ENCODE results near the gene DDX19B. TPM values are rescaled to one million over a fixed set of nuclear protein-coding genes. Genes with fewer than 3 reads are reported as not detected.

The DDX19B gene
- polyA plus RNA-seq, 1 donor (not counting 4 experiments of a cell fraction or from before 2014, with no cell fraction given), result 24.6 TPM

- DNase-seq (ENCODE audit: low read depth, low spot score), result no peak
- no peaks in the 10 kb centered on the region for H4K20me1 ChIP-seq (ENCODE audit: control insufficient read depth, extremely low read depth, insufficient read depth, low read length)
- TF ChIP-seq EZH2 (IDR thresholded peaks at IDR 0.05; ENCODE audit: low read length), result no peak
- TF ChIP-seq CTCF (optimal IDR thresholded peaks at IDR 0.05 in 1 of 3, IDR thresholded peaks at IDR 0.05 in 1 of 3, conservative IDR thresholded peaks at IDR 0.05 in 1 of 3; ENCODE audit: extremely low read depth in 1 of 3, insufficient read depth in 2 of 3, low read length in 3 of 3), result no peak
- H3K27ac ChIP-seq (ENCODE audit: control insufficient read depth, insufficient read depth, low read length), result no peak overlapping the region
- no peak overlapping the region for H3K9ac ChIP-seq (ENCODE audit: control insufficient read depth, extremely low read depth, insufficient read depth, low read length)
- H3K79me2 ChIP-seq (ENCODE audit: control insufficient read depth, insufficient read depth, low read length), result no peaks in the 10 kb centered on the region
- H3K27me3 ChIP-seq (ENCODE audit: control insufficient read depth, extremely low read depth, insufficient read depth, low read length), result no peaks in the 10 kb centered on the region
- no peak for FAIRE-seq
- H3K4me3 ChIP-seq (ENCODE audit: control insufficient read depth in 2 of 3, extremely low read depth in 1 of 3, insufficient read depth in 2 of 3, low read depth in 1 of 3, low read length in 3 of 3), result no peak overlapping the region
- dilution Hi-C loops (cut with MboI; ENCODE audit: extremely low pct_ligation_motif_present, low sequenced_read_pairs), result no loop called here
- H3K4me2 ChIP-seq (ENCODE audit: control insufficient read depth, extremely low read depth, insufficient read depth, low read depth, low read length), result no peak overlapping the region
- no peaks in the 10 kb centered on the region for H3K9me3 ChIP-seq (ENCODE audit: control insufficient read depth, low read depth, low read length)
- H3K36me3 ChIP-seq (ENCODE audit: control insufficient read depth in 2 of 2, extremely low read depth in 1 of 2, insufficient read depth in 2 of 2, low read length in 2 of 2), result peaks cover 7 to 12% of the 10 kb centered on the region in 2 experiments
- no peaks in the 10 kb centered on the region for H3K4me1 ChIP-seq (ENCODE audit: control insufficient read depth, extremely low read depth, insufficient read depth, low read length)
- no peak overlapping the region for H2AFZ ChIP-seq (ENCODE audit: control insufficient read depth, low read length)
- H3K9me1 ChIP-seq (ENCODE audit: control insufficient read depth, extremely low read depth, insufficient read depth, low read length), result no peaks in the 10 kb centered on the region
These were observed 38.8 kb downstream of the DDX19B start for GRCh38 chr16:70337814-70338213.

GRCh38 chr16:70341600-70341999, 42.6 kb downstream of the DDX19B start:
- dilution Hi-C loops (cut with MboI; ENCODE audit: extremely low pct_ligation_motif_present, low sequenced_read_pairs), result no loop called here
- no peaks in the 10 kb centered on the region for H3K27me3 ChIP-seq (ENCODE audit: control insufficient read depth, extremely low read depth, insufficient read depth, low read length)

More at GRCh38 chr16:70341600-70341999, 42.6 kb downstream of the DDX19B start:
- Histone ChIP-seq H3K27ac (ENCODE audit: control insufficient read depth, insufficient read depth, low read length) (no peak overlapping the region), H3K4me2 (ENCODE audit: control insufficient read depth, extremely low read depth, insufficient read depth, low read depth, low read length) (no peak overlapping the region), H3K9me1 (ENCODE audit: control insufficient read depth, extremely low read depth, insufficient read depth, low read length) (no peaks in the 10 kb centered on the region), H3K36me3 (ENCODE audit: control insufficient read depth in 2 of 2, extremely low read depth in 1 of 2, insufficient read depth in 2 of 2, low read length in 2 of 2) (no peaks in the 10 kb centered on the region), H3K4me1 (ENCODE audit: control insufficient read depth, extremely low read depth, insufficient read depth, low read length) (peaks cover 5% of the 10 kb centered on the region), H4K20me1 (ENCODE audit: control insufficient read depth, extremely low read depth, insufficient read depth, low read length) (no peaks in the 10 kb centered on the region), H3K9me3 (ENCODE audit: control insufficient read depth, low read depth, low read length) (no peaks in the 10 kb centered on the region), H2AFZ (ENCODE audit: control insufficient read depth, low read length) (no peak overlapping the region), H3K79me2 (ENCODE audit: control insufficient read depth, insufficient read depth, low read length) (peaks cover 3% of the 10 kb centered on the region), H3K9ac (ENCODE audit: control insufficient read depth, extremely low read depth, insufficient read depth, low read length) (no peak overlapping the region), H3K4me3 (ENCODE audit: control insufficient read depth in 2 of 3, extremely low read depth in 1 of 3, insufficient read depth in 2 of 3, low read depth in 1 of 3, low read length in 3 of 3) (no peak overlapping the region)
- no peak for TF ChIP-seq CTCF (optimal IDR thresholded peaks at IDR 0.05 in 1 of 3, IDR thresholded peaks at IDR 0.05 in 1 of 3, conservative IDR thresholded peaks at IDR 0.05 in 1 of 3; ENCODE audit: extremely low read depth in 1 of 3, insufficient read depth in 2 of 3, low read length in 3 of 3)
- no peak for TF ChIP-seq EZH2 (IDR thresholded peaks at IDR 0.05; ENCODE audit: low read length)
- no peak for FAIRE-seq
- no peak for DNase-seq (ENCODE audit: low read depth, low spot score)
